MM.1S (cell line): ENCODE data around the gene SLC9A3.
A peak's percentile ranks its signal among the peaks of the same experiment; 100 is the strongest.

Experiments
- DNase-seq: peaks from one replicate; pipeline ENCODE4 v3.0.0-alpha.2; 2015
- H2AFZ ChIP-seq: fragments of 300-600 bp; sonication (generic); 2 replicates; pipeline ENCODE4 v1.6.0; 2016; ENCODE audit warnings: antibody characterized with exemption, low read length
- H3F3A ChIP-seq: fragments of 300-600 bp; sonication (generic); 2 replicates; pipeline ENCODE4 v1.6.1; 2016; ENCODE audit warnings: mild to moderate bottlenecking, antibody characterized with exemption, low read length, moderate library complexity, mixed read lengths; ENCODE audit not compliant: insufficient read depth
- H3K27ac ChIP-seq: fragments of 300-600 bp; sonication (generic); 2 replicates; pipeline ENCODE4 v1.5.1; 2016; ENCODE audit warnings: mild to moderate bottlenecking, low read length
- H3K27me3 ChIP-seq: fragments of 300-600 bp; sonication (generic); replicated peaks from 2 replicates; pipeline ENCODE4 v1.6.0; 2016; ENCODE audit warnings: low read length; ENCODE audit not compliant: insufficient read depth
- H3K36me3 ChIP-seq: fragments of 300-600 bp; sonication (generic); replicated peaks from 2 replicates; pipeline ENCODE4 v1.6.1; 2016; ENCODE audit warnings: mild to moderate bottlenecking, low read length, mixed read lengths; ENCODE audit not compliant: insufficient read depth
- H3K4me1 ChIP-seq: fragments of 300-600 bp; sonication (generic); 2 replicates; pipeline ENCODE4 v1.6.1; 2016; ENCODE audit warnings: low read length, mixed read lengths
- H3K4me2 ChIP-seq: fragments of 300-600 bp; sonication (generic); 2 replicates; pipeline ENCODE4 v1.6.0; 2016; ENCODE audit warnings: low read depth, low read length
- H3K4me3 ChIP-seq: fragments of 300-600 bp; sonication (generic); 2 replicates; pipeline ENCODE4 v1.5.1; 2016; ENCODE audit warnings: low read length, mixed read lengths
- H3K79me2 ChIP-seq: fragments of 300-600 bp; sonication (generic); 2 replicates; pipeline ENCODE4 v1.6.1; 2016; ENCODE audit warnings: mixed run types, low read length, mixed read lengths
- H3K9ac ChIP-seq: fragments of 300-600 bp; sonication (generic); 2 replicates; pipeline ENCODE4 v1.6.1; 2016; ENCODE audit warnings: low read length, mixed read lengths
- H3K9me2 ChIP-seq: fragments of 300-600 bp; sonication (generic); replicated peaks from 2 replicates; pipeline ENCODE4 v1.6.1; 2016; ENCODE audit warnings: mild to moderate bottlenecking, low read length, mixed read lengths; ENCODE audit not compliant: insufficient read depth
- H3K9me3 ChIP-seq: fragments of 300-600 bp; sonication (generic); replicated peaks from 2 replicates; pipeline ENCODE4 v1.6.1; 2016; ENCODE audit warnings: mild to moderate bottlenecking, low read length, mixed read lengths; ENCODE audit not compliant: insufficient read depth
- H4K20me1 ChIP-seq: fragments of 300-600 bp; sonication (generic); 2 replicates; pipeline ENCODE4 v1.6.1; 2016; ENCODE audit warnings: mild to moderate bottlenecking, low read length, moderate library complexity, mixed read lengths; ENCODE audit not compliant: insufficient read depth
- EZH2 ChIP-seq: fragments of 300-600 bp; sonication (generic); optimal IDR thresholded peaks from 2 replicates; pipeline ENCODE3; 2017; ENCODE audit warnings: low read depth, mild to moderate bottlenecking, antibody characterized with exemption, low read length, mixed read lengths
- EZH2phosphoT487 ChIP-seq: fragments of 300-600 bp; sonication (generic); IDR thresholded peaks from 2 replicates; pipeline ENCODE4 v1.6.1; 2018; ENCODE audit warnings: antibody characterized with exemption, low read length
- TF ChIP-seq, protein P1 (sequence below): fragments of 300-600 bp; sonication (generic); IDR thresholded peaks from 2 replicates; pipeline ENCODE4 v1.5.1; 2016; ENCODE audit warnings: antibody characterized with exemption, low read length, mixed read lengths

The SLC9A3 gene

DNA sequence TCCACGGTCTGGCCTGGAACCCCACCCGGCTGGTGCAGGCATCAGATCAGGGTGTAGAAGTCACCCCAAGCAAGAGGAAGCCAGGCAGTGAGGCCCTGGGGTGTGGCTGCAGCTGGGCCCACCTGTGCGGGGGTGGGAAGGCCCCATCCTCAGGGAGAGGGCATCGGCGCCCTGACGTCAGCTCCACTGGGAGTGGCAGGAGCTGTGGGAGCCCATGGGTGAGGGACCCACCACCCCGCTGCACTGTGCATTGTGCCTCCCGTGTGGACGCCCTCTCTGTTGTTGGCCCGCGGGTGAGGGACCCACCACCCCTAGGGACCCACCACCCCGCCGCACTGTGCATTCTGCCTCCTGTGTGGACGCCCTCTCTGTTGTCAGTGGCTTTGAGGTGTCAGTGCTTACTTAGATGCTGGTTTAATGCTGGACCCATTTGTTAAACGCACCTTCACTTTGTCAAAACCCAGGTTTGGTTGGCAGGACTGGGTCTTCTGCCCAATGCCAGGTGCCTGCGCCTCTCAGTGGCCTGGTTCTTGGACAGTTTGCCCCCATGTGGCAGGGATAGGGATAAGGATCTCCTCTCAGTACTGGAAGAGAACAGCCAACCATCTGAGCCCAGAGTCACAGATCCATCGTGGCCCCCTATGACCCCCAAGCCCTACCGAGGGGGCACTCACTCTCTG is 88.1 kb downstream of the SLC9A3 start:
- H3K4me3 ChIP-seq = no peak overlapping the region
- H2AFZ ChIP-seq = no peak overlapping the region
- peaks cover 23% of the 10 kb centered on the region for H3K27me3 ChIP-seq
- H3F3A ChIP-seq = no peaks in the 10 kb centered on the region
- TF ChIP-seq EZH2 (no peak), EZH2phosphoT487 (no peak)
- TF ChIP-seq, protein P1, sequence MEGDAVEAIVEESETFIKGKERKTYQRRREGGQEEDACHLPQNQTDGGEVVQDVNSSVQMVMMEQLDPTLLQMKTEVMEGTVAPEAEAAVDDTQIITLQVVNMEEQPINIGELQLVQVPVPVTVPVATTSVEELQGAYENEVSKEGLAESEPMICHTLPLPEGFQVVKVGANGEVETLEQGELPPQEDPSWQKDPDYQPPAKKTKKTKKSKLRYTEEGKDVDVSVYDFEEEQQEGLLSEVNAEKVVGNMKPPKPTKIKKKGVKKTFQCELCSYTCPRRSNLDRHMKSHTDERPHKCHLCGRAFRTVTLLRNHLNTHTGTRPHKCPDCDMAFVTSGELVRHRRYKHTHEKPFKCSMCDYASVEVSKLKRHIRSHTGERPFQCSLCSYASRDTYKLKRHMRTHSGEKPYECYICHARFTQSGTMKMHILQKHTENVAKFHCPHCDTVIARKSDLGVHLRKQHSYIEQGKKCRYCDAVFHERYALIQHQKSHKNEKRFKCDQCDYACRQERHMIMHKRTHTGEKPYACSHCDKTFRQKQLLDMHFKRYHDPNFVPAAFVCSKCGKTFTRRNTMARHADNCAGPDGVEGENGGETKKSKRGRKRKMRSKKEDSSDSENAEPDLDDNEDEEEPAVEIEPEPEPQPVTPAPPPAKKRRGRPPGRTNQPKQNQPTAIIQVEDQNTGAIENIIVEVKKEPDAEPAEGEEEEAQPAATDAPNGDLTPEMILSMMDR = peak; percentile 33
- H3K4me1 ChIP-seq = peaks cover 10% of the 10 kb centered on the region
- H3K9ac ChIP-seq = no peak overlapping the region
- H3K9me3 ChIP-seq = no peaks in the 10 kb centered on the region
- no peak for DNase-seq
- H3K9me2 ChIP-seq = no peaks in the 10 kb centered on the region
- no peak overlapping the region for H3K4me2 ChIP-seq
- H3K79me2 ChIP-seq = no peaks in the 10 kb centered on the region
- no peaks in the 10 kb centered on the region for H4K20me1 ChIP-seq
- H3K36me3 ChIP-seq = no peaks in the 10 kb centered on the region
- H3K27ac ChIP-seq = no peak overlapping the region

DNA sequence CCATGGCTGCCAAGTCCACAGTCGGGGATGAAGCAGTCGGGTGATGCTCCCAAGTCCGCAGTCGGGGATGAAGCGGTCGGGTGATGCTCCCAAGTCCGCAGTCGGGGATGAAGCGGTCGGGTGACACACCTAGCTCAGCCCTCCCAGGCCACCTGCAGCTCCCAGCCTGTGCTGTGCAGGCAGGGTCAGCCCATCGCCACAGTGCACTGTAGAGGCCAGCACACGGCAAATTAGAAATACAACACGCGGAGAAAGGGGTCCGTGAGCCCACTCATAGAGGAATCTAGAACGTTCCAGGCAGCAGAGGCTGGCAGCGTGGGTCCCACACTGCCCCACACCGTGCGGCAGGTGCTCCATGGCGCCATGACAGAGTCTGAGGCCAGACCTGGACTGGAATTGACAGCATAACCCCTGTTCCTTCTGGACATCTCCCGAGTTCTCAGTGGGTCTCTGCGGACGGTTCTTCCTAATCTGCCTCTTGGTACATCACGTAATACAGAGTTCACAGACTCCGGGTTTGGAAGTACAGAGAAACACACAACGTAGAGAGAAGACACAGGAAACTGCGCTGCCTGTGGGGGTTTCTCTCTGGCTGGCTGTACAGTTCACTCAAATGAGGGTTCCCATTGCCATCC is 89.0 kb downstream of the SLC9A3 start:
- peaks cover 23% of the 10 kb centered on the region for H3K27me3 ChIP-seq
- no peaks in the 10 kb centered on the region for H4K20me1 ChIP-seq
- H3K27ac ChIP-seq = no peak overlapping the region
- no peak for DNase-seq
- no peaks in the 10 kb centered on the region for H3K79me2 ChIP-seq
- H2AFZ ChIP-seq = no peak overlapping the region
- H3K4me2 ChIP-seq = no peak overlapping the region
- no peaks in the 10 kb centered on the region for H3F3A ChIP-seq
- peaks cover 2% of the 10 kb centered on the region; the same call in 1 of the 2 replicates for H3K4me1 ChIP-seq
- no peaks in the 10 kb centered on the region for H3K36me3 ChIP-seq
- no peak overlapping the region for H3K4me3 ChIP-seq
- TF ChIP-seq, protein P1 = no peak
- TF ChIP-seq EZH2phosphoT487 = no peak
- TF ChIP-seq EZH2 = no peak
- H3K9me3 ChIP-seq = no peaks in the 10 kb centered on the region
- H3K9me2 ChIP-seq = no peaks in the 10 kb centered on the region
- no peak overlapping the region for H3K9ac ChIP-seq

DNA sequence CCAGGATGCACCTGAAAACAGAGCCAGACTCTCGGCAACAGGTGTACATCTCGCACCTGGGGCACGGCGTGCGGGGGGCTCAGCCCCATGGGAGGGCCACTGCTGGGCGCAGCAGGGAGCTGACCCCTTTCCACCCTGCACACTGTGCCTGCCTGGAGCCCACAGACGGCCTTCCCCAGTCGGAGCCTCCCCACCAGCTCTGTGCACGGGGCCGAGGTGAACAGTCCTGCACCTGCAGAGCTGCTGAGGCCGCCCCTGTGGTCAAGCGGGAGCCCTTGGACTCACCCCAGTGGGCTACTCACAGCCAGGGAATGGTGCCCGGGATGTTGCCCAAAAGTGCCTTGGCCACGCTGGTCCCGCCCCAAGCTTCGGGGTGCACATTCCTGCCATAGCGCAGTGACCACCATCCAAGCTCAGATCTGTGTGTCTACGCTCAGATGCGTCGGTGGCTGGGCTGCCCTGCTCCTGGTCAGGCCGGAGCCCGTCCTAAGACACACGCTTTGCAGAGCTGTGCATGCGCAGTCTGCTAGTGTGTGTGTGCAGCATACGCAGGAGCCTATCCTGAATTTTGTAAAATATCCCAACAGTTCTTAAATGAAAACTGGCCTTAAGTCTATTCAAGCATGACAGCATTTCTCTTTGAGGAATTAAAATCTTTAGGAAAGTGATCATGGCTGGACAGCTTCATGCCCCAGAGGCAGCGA is 89.7 kb downstream of the SLC9A3 start:
- TF ChIP-seq, protein P1 = no peak
- TF ChIP-seq EZH2phosphoT487 (no peak), EZH2 (no peak)
- H3K4me3 ChIP-seq = no peak overlapping the region
- DNase-seq = no peak

More for the DNA sequence above, 89.7 kb downstream of the SLC9A3 start:
- no peaks in the 10 kb centered on the region for H3K36me3 ChIP-seq
- no peak overlapping the region for H3K9ac ChIP-seq
- H3K9me3 ChIP-seq = no peaks in the 10 kb centered on the region
- H3F3A ChIP-seq = no peaks in the 10 kb centered on the region
- no peak overlapping the region for H3K27ac ChIP-seq
- H2AFZ ChIP-seq = no peak overlapping the region
- H3K9me2 ChIP-seq = no peaks in the 10 kb centered on the region
- peaks cover 23% of the 10 kb centered on the region for H3K27me3 ChIP-seq
- H4K20me1 ChIP-seq = no peaks in the 10 kb centered on the region
- no peak overlapping the region for H3K4me2 ChIP-seq
- H3K4me1 ChIP-seq = no peaks in the 10 kb centered on the region
- no peaks in the 10 kb centered on the region for H3K79me2 ChIP-seq
